Measurements from ENCODE around the gene RHOBTB3.

The RHOBTB3 gene

DNA sequence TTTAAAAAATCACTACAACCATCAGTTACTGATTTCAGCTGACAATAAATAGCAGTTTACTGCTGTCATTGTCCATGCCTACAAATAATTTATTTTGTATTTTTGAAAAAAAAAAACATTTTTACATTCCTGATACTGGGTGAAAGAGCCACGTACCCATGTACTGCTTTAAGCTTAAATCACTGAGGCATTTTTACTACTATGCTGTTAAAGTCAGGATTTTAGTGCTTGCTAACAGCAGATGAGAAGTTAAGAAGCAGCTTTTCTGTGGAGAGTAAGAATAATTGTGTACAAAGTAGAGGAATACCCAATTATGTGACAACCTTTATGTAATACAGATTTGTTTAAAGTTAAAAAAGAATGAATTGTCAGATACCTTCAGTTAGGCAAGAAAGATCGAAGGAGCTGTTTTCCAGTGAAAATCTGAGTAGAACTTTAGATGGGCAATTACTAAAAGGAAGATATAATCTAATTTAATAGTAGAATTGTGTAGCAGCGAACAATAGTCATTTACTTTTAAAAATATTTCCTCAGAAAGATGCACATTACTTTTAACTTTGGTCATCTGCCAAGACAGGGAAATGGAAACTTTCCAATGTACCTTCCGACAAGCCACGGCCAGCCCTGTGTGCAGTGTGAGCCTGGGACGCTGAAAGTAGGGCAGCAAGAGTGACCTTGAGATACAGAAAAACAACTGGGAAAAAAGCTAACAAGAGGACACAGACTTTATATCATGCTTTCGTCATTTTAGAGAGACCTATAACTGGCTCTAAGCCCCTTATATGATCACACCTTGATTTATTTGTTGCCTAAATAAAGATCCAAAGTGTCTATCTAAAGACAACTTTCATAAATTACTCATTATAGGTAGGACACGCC lies 39.9 kb downstream of the RHOBTB3 start:
- no peak for DNase-seq (ENCODE audit: low spot score)

DNA sequence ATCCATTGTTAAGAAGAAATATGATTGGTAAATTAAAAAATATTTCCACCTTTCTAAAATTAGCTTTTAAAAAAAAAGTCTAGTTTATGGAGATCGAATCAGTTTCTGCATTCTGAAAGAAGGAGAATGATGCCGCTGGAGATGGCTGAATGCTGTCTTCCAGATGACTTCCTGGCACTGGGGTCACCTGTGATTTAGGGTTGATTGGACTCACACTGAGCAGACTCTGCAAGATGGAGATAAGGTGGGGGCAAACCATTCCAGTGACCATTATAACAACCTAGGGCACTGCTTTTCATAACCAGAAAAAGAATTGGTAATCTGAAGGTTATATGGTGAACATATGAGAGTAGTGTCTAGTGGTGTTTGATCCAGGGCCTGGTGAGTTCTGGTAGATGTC lies 40.8 kb downstream of the RHOBTB3 start:
- no peak for DNase-seq (ENCODE audit: low spot score)

GRCh38 chr5:95773335-95774059 lies 42.4 kb downstream of the RHOBTB3 start:
- DNase-seq (ENCODE audit: low spot score) = no peak

- DNase-seq (ENCODE audit: low spot score) = no peak
Observed at GRCh38 chr5:95777441-95777840, 46.3 kb downstream of the RHOBTB3 start.

DNA sequence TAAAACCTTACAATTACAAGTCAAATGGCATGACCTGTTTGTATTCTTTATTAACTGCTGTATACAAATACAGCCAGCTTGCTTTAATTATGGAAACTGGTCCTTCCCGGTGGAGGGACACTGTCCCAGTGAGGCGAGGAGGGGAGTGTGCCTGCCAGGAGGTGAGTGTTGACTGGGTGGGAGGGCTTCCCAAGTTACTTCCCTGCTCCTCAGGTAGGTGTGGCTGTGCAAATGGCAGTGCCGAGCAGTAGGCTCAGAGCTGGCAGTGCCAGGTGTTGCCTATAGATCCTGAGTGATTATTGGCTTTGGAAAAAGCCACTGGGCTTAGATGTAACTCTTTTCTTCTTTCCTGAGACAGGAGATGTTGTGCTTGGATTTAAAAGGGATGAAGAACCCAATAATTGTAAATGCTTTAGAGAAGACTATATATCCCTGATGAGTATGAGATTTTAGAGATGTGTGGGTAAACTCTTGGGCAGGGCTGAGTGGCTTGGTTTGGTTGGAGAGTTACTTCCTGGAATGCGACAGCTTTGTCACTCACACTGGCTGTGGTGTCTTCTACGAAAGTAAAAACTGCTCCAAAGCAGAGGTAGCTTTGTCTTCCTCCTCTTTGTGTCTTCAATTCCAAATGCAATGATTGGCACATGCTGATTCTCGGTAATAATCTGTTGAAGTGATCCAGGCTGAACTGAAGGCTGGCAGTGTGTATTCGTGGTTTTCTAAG lies 47.7 kb downstream of the RHOBTB3 start:
- DNase-seq (ENCODE audit: low spot score) = no peak

DNA sequence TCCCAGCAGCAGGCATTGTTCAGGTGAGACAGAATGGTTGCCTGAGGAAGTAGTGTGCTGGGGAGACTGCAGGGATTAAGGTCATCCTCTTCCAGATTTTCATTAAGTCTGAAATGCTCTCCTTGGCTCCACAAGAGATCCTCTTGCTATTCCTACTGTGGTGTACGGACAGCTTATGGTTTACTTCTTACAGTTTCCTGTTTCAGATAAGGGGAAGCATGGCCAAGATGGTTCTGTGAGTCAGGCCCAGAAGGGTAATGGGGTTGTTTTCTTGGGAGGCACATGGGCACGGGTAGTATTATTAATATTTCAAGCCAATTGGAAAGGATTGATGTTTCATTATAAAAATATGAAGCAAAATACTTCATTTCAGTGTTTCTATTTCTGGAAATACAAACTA lies 48.5 kb downstream of the RHOBTB3 start:
- DNase-seq (ENCODE audit: low spot score) = no peak

- no peak for DNase-seq (ENCODE audit: low spot score)
Observed at GRCh38 chr5:95780597-95780996, 49.5 kb downstream of the RHOBTB3 start.

DNA sequence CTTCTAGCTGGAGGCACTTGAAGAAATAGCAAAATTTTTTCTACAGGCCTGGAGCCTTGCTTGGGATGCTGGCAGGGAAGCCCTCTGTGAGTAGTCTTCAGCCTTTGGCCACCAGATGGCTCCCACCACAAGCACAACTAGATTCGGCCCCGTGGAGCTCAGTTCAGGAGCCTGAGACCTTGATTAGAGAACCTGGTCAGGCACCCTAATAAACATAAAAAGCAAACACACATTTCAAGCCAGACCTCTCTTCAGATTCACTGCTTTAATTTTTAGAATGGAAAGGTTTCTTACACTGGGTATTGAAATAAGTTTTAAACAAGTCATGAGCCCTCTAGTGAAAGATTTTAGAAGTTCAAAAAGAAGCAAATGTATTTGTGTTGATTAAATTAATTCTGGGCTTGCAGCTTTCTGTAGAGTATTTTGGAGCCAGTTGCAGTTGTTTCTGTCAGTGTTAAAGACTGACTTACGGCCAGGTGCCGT lies 50.0 kb downstream of the RHOBTB3 start:
- peak; percentile 77 for DNase-seq (ENCODE audit: low spot score)

DNA sequence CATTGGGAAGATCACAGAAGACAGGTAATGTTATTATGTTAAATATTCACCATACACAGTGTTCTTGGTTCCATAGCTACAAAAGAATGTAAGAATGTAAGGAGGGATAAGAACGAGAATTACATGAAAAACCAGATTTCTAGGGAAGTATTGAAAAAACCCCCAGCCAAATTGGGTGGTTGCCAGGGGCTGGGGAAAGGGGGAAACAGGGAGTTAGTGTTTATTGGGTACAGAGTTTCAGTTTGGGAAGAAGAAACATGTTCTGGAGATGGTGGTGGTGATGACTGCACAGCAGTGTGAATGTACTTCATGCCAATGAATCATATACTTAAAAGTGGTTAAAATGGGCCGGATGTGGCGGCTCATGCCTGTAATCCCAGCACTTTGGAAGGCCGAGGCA lies 51.0 kb downstream of the RHOBTB3 start:
- DNase-seq (ENCODE audit: low spot score) = no peak

DNA sequence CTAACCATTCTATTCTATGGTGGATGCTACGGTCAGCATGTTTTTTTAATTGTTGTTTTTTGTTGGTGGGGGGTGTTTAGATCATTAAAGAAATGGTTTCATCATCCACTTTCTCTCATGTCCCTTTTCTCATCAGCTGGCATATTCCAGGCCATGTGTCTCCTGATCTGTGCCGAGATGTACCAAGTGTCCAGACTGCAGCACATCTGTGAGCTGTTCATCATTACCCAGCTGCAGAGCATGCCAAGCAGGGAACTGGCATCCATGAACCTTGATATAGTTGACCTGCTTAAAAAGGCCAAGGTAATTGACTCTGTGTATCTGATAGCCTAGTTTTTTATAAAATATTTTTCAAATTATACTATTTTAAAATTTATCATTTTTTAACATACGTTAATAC lies 52.5 kb downstream of the RHOBTB3 start:
- no peak for DNase-seq (ENCODE audit: low spot score)

GRCh38 chr5:95784514-95785302 lies 53.6 kb downstream of the RHOBTB3 start:
- DNase-seq (ENCODE audit: low spot score) = no peak

DNA sequence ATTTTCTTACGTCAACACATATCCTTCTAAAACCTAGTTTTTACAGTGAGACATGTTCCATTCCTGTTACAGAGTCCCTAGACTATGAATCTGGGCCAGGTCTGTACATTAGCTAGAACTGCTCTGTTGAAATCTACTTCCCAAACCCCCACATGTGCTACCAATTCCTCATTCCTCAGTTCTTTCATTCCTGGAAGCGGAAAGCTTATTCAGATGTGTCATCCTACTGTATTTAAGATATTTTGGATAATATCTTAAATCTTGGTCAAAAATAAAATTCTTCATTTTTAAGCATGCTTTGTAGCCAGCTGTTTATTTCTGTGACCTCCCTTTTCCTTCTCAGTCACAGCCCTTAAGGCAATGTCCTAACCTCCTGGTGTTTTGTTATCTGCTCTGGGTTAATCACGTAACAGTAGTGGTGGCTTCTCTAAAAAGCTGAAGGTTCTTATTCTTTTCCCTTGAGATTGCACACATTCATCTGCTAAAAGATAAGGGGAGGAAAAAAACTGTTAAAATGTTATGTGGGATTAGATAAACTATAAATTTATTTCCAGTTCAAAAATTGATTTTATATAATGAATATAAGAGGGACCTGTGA lies 55.8 kb downstream of the RHOBTB3 start:
- no peak for DNase-seq (ENCODE audit: low spot score)

GRCh38 chr5:95788493-95788892 lies 57.4 kb downstream of the RHOBTB3 start:
- no peak for DNase-seq (ENCODE audit: low spot score)

DNA sequence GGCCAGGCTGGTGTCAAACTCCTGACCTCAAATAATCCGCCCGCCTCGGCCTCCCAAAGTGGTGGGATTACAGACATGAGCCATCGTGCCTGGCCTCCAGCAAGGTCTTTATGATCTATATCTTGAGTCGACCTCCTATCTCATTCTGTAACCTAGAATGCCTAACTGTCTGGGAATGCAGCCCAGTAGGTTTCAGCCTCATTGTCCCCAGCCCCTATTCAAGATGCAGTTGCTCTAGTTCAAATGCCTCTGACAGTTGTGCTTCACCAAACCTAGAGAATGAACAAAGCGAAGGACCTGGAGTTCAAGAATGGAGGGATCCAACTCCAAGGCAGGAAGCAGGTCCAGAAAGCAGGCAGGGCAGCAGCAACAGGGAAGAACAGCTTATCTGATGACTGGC lies 60.6 kb downstream of the RHOBTB3 start:
- no peak for DNase-seq (ENCODE audit: low spot score)

GRCh38 chr5:95794070-95794516 lies 63.0 kb downstream of the RHOBTB3 start:
- no peak for DNase-seq (ENCODE audit: low spot score)

DNA sequence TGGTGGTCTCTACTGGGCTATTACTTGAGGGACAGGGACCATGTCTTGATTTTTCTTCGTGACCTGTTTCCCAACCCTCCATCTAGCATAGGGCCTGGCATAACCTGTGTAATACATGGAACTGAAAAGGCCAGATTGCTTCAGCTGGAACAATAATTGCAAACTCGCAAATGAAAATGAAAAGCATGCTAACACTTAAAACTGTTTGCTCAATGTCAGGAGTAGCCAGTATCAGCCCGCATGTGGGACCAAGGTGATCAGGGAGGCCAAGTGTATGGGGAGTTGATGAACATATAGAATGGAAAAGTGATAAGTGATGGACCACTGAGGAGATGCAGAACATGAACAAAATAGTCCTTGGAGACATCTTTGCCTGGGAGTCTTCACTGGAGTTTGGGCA lies 66.2 kb downstream of the RHOBTB3 start:
- no peak for DNase-seq (ENCODE audit: low spot score)

- DNase-seq (ENCODE audit: low spot score) = no peak
Observed at GRCh38 chr5:95798048-95798447, 66.9 kb downstream of the RHOBTB3 start.

DNA sequence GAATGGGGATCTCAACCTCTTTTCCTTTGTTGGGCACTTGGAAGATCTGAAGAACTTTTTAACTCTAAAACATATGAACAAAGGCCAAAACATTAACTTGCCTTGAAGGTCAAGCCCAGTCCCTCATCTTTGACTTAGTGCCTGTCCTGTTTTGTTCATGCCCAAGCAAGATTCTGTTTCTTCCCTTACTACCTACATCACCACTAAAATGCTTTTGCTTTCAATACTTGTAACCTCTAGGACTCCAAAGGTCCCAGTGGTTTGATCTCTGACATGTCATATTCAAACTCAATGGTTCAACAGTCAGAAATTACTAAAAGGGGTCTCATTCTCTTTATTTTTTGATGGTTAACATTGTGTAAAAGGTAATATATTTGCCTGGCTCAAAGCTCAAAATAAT lies 67.4 kb downstream of the RHOBTB3 start:
- no peak for DNase-seq (ENCODE audit: low spot score)

GRCh38 chr5:95799191-95799835 lies 68.2 kb downstream of the RHOBTB3 start:
- DNase-seq (ENCODE audit: low spot score) = no peak

- DNase-seq (ENCODE audit: low spot score) = no peak
Observed at GRCh38 chr5:95800553-95800952, 69.4 kb downstream of the RHOBTB3 start.

DNA sequence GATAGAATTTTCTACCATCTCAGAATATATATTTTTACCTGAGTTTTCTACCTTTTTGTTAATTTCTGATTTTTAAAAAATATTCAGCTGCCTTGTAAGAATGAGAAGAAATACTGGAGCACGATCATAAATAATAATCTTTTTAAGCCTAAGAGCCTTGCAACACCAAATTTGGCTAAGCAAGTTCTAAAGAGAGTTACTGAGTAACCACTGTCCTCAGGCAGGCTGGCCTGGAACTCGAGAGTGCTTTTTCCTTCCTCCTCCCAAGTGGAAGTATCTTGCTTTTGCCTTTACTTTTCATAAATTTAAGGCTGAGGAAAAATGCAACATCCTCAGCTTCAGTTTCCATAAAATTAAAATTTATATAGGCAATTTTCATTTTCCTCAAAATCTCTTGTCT lies 70.4 kb downstream of the RHOBTB3 start:
- DNase-seq (ENCODE audit: low spot score) = no peak
